Measurements from ENCODE around the gene SECISBP2.

DNA sequence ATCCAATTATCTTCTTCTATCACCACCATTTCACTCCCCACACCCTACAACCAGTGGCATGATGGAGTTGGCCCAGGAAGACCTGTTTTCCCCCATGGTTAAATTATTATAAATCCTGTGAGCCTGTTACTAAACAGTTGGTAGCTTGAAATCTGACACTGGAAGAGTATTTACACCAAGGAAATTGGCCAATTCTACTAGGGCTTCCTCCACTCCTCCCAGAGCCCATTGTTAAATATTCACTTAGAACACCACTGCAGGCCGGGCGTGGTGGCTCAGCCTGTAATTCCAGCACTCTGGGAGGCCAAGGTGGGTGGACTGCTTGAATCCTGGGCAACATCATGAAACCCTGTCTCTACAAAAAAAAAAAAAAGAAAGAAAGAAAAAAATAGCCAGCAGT lies 39.7 kb upstream of the SECISBP2 start:
- TF ChIP-seq POLR2A (IDR thresholded peaks at IDR 0.05) = no peak
- TF ChIP-seq, protein P1, sequence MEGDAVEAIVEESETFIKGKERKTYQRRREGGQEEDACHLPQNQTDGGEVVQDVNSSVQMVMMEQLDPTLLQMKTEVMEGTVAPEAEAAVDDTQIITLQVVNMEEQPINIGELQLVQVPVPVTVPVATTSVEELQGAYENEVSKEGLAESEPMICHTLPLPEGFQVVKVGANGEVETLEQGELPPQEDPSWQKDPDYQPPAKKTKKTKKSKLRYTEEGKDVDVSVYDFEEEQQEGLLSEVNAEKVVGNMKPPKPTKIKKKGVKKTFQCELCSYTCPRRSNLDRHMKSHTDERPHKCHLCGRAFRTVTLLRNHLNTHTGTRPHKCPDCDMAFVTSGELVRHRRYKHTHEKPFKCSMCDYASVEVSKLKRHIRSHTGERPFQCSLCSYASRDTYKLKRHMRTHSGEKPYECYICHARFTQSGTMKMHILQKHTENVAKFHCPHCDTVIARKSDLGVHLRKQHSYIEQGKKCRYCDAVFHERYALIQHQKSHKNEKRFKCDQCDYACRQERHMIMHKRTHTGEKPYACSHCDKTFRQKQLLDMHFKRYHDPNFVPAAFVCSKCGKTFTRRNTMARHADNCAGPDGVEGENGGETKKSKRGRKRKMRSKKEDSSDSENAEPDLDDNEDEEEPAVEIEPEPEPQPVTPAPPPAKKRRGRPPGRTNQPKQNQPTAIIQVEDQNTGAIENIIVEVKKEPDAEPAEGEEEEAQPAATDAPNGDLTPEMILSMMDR (IDR thresholded peaks at IDR 0.05) = no peak
